Peyer's patch (tissue), 4 donors: ENCODE results near the gene ICE1.

ENCODE experiments used
- CTCF ChIP-seq, 6 experiments: fragments of 450-650 bp in 4 of 6; fragments of 200-600 bp in 2 of 6; sonication (generic) in 1 of 6; IDR thresholded peaks; one replicate each; pipeline ENCODE4 v1.5.1; 2017 to 2019; ENCODE audit warnings: antibody characterized with exemption in 6 of 6, mild to moderate bottlenecking in 3 of 6, moderate library complexity in 1 of 6
- POLR2A ChIP-seq, 2 donors: fragments of 450-650 bp; IDR thresholded peaks; one replicate each; pipeline ENCODE4 v1.5.1; 2017; ENCODE audit warnings: antibody characterized with exemption in 2 of 2, mild to moderate bottlenecking in 2 of 2, moderate library complexity in 2 of 2

- TF ChIP-seq CTCF (IDR thresholded peaks at IDR 0.05) = no peak
- no peak for TF ChIP-seq POLR2A (IDR thresholded peaks at IDR 0.05)
These were observed 72.3 kb downstream of the ICE1 start for GRCh38 chr5:5494489-5495402.
